Activated CD4-positive, alpha-beta memory T cell treated with anti-CD3 and anti-CD28 coated beads, Interleukin-2, amount 10 ng/mL, durations not matched to agents 7 days and 5 days (primary cell): ENCODE data around the gene RBM24. TPM values are rescaled to one million over a fixed set of nuclear protein-coding genes. Genes with fewer than 3 reads are reported as not detected.

Experiments
- CTCF ChIA-PET: fragments of 350-600 bp; sonication (Branson Sonifier 250); formaldehyde crosslinking; loops from one replicate; lab custom pipeline; 2021; ENCODE audit warnings: antibody characterized with exemption, inconsistent platforms; lab: Charles Lee
- POLR2A ChIA-PET: fragments of 350-600 bp; sonication (Branson Sonifier 250); formaldehyde crosslinking; loops from one replicate; lab custom pipeline; 2021; ENCODE audit warnings: antibody characterized with exemption; lab: Charles Lee
- DNase-seq: peaks from one replicate; pipeline ENCODE4 v3.0.0-alpha.2; 2020
- H3K27ac Mint-ChIP-seq: one replicate; pipeline ENCODE4 v1.8.0; 2021; ENCODE audit warnings: mild to moderate bottlenecking, mixed read lengths
- H3K27me3 Mint-ChIP-seq: one replicate; pipeline ENCODE4 v1.8.0; 2021; ENCODE audit warnings: mixed read lengths
- H3K36me3 Mint-ChIP-seq: one replicate; pipeline ENCODE4 v1.8.0; 2021; ENCODE audit warnings: low read depth, mixed read lengths
- H3K4me1 Mint-ChIP-seq: one replicate; pipeline ENCODE4 v1.8.0; 2021; ENCODE audit warnings: mixed read lengths
- H3K4me3 Mint-ChIP-seq: one replicate; pipeline ENCODE4 v1.8.0; 2021; ENCODE audit warnings: mild to moderate bottlenecking, mixed read lengths
- H3K9me3 Mint-ChIP-seq: one replicate; pipeline ENCODE4 v1.8.0; 2021; ENCODE audit warnings: mixed read lengths
- total RNA-seq, 2 experiments: library from RNA; stranded (reverse); gene quantifications; one replicate each; pipeline ENCODE4 v1.2.3, GENCODE V29; 2021

RBM24 gene
- not detected for total RNA-seq

GRCh38 chr6:17281100-17281496 is at the start of gene RBM24:
TSS of gene RBM24 (plus strand) at chr6:17281361. CDS start at chr6:17281582, 221 bp downstream.
- ChIA-PET POLR2A (no interaction called here), CTCF (no interaction called here)

GRCh38 chr6:17233531-17233930 is 47.6 kb upstream of the RBM24 start:
- Mint-ChIP-seq H3K4me3 (no peak overlapping the region), H3K4me1 (no peaks in the 10 kb centered on the region), H3K27me3 (no peaks in the 10 kb centered on the region), H3K9me3 (no peaks in the 10 kb centered on the region), H3K36me3 (no peaks in the 10 kb centered on the region), H3K27ac (no peak overlapping the region)
- POLR2A ChIA-PET, result interaction anchor here (1.1 kb wide), 1 partner anchor 9 kb away, joined by 3 read pairs; no protein-coding TSS in a partner anchor
- DNase-seq, result no peak
- CTCF ChIA-PET, result no interaction called here

More at GRCh38 chr6:17281100-17281496, at the start of gene RBM24:
- no peaks in the 10 kb centered on the region for H3K36me3 Mint-ChIP-seq
- H3K27me3 Mint-ChIP-seq, result peaks cover 56% of the 10 kb centered on the region
- peaks cover 11% of the 10 kb centered on the region for H3K4me1 Mint-ChIP-seq
- DNase-seq, result peak; percentile 35
- no peaks in the 10 kb centered on the region for H3K9me3 Mint-ChIP-seq
- H3K4me3 Mint-ChIP-seq, result peak within 1 kb of the TSS; percentile 34
- H3K27ac Mint-ChIP-seq, result no peak within 1 kb of the TSS

GRCh38 chr6:17237246-17237645 is 43.9 kb upstream of the RBM24 start:
- H3K27me3 Mint-ChIP-seq, result peaks cover 2% of the 10 kb centered on the region
- DNase-seq, result no peak
- H3K27ac Mint-ChIP-seq, result no peak overlapping the region
- ChIA-PET POLR2A (no interaction called here), CTCF (no interaction called here)
- H3K4me1 Mint-ChIP-seq, result no peaks in the 10 kb centered on the region
- H3K9me3 Mint-ChIP-seq, result no peaks in the 10 kb centered on the region
- no peaks in the 10 kb centered on the region for H3K36me3 Mint-ChIP-seq
- H3K4me3 Mint-ChIP-seq, result no peak overlapping the region

- no peaks in the 10 kb centered on the region for H3K4me1 Mint-ChIP-seq
- H3K27ac Mint-ChIP-seq, result no peak overlapping the region
- ChIA-PET POLR2A (no interaction called here), CTCF (no interaction called here)
- no peak overlapping the region for H3K4me3 Mint-ChIP-seq
- H3K27me3 Mint-ChIP-seq, result peaks cover 4% of the 10 kb centered on the region
- DNase-seq, result no peak
- H3K9me3 Mint-ChIP-seq, result no peaks in the 10 kb centered on the region
- no peaks in the 10 kb centered on the region for H3K36me3 Mint-ChIP-seq
Observed at GRCh38 chr6:17239260-17239659, 41.9 kb upstream of the RBM24 start.

- Mint-ChIP-seq H3K36me3 (no peaks in the 10 kb centered on the region), H3K9me3 (no peaks in the 10 kb centered on the region), H3K4me1 (no peaks in the 10 kb centered on the region), H3K27ac (no peak overlapping the region), H3K4me3 (no peak overlapping the region), H3K27me3 (peaks cover 4% of the 10 kb centered on the region)
- ChIA-PET CTCF (no interaction called here), POLR2A (no interaction called here)
- no peak for DNase-seq
Observed at GRCh38 chr6:17240803-17241500, 40.2 kb upstream of the RBM24 start.

GRCh38 chr6:17242087-17242486 is 39.1 kb upstream of the RBM24 start:
- H3K4me3 Mint-ChIP-seq, result no peak overlapping the region
- H3K27me3 Mint-ChIP-seq, result peaks cover 4% of the 10 kb centered on the region
- no peak for DNase-seq
- no peaks in the 10 kb centered on the region for H3K4me1 Mint-ChIP-seq
- ChIA-PET CTCF (no interaction called here), POLR2A (interaction anchor here (1.0 kb wide), 1 partner anchor 9 kb away, joined by 3 read pairs; no protein-coding TSS in a partner anchor)
- H3K36me3 Mint-ChIP-seq, result no peaks in the 10 kb centered on the region
- no peak overlapping the region for H3K27ac Mint-ChIP-seq
- no peaks in the 10 kb centered on the region for H3K9me3 Mint-ChIP-seq

- no peaks in the 10 kb centered on the region for H3K27me3 Mint-ChIP-seq
Observed at GRCh38 chr6:17250237-17250636, 30.9 kb upstream of the RBM24 start.

GRCh38 chr6:17251953-17252352 is 29.2 kb upstream of the RBM24 start:
- CTCF ChIA-PET, result no interaction called here
- Mint-ChIP-seq H3K27ac (no peak overlapping the region), H3K27me3 (no peaks in the 10 kb centered on the region), H3K4me3 (no peak overlapping the region), H3K9me3 (no peaks in the 10 kb centered on the region), H3K36me3 (no peaks in the 10 kb centered on the region), H3K4me1 (no peaks in the 10 kb centered on the region)
- POLR2A ChIA-PET, result interaction anchor here (0.6 kb wide), 1 partner anchor 102 kb away, joined by 3 read pairs; no protein-coding TSS in a partner anchor
- DNase-seq, result no peak

More at GRCh38 chr6:17250237-17250636, 30.9 kb upstream of the RBM24 start:
- no peaks in the 10 kb centered on the region for H3K4me1 Mint-ChIP-seq
- H3K36me3 Mint-ChIP-seq, result no peaks in the 10 kb centered on the region
- H3K27ac Mint-ChIP-seq, result no peak overlapping the region
- no peaks in the 10 kb centered on the region for H3K9me3 Mint-ChIP-seq
- DNase-seq, result no peak
- ChIA-PET POLR2A (no interaction called here), CTCF (no interaction called here)
- H3K4me3 Mint-ChIP-seq, result no peak overlapping the region

GRCh38 chr6:17258749-17259148 is 22.4 kb upstream of the RBM24 start:
- H3K4me1 Mint-ChIP-seq, result no peaks in the 10 kb centered on the region
- ChIA-PET CTCF (no interaction called here), POLR2A (no interaction called here)
- no peaks in the 10 kb centered on the region for H3K36me3 Mint-ChIP-seq
- no peak overlapping the region for H3K4me3 Mint-ChIP-seq
- no peak overlapping the region for H3K27ac Mint-ChIP-seq
- DNase-seq, result no peak
- H3K27me3 Mint-ChIP-seq, result peaks cover 6% of the 10 kb centered on the region
- H3K9me3 Mint-ChIP-seq, result no peaks in the 10 kb centered on the region

- DNase-seq, result no peak
- POLR2A ChIA-PET, result no interaction called here
- CTCF ChIA-PET, result no interaction called here
- H3K27me3 Mint-ChIP-seq, result no peaks in the 10 kb centered on the region
- H3K4me1 Mint-ChIP-seq, result no peaks in the 10 kb centered on the region
- H3K27ac Mint-ChIP-seq, result no peak overlapping the region
- no peaks in the 10 kb centered on the region for H3K9me3 Mint-ChIP-seq
- no peak overlapping the region for H3K4me3 Mint-ChIP-seq
- H3K36me3 Mint-ChIP-seq, result no peaks in the 10 kb centered on the region
Observed at GRCh38 chr6:17265570-17265969, 15.6 kb upstream of the RBM24 start.

GRCh38 chr6:17267566-17267965 is 13.6 kb upstream of the RBM24 start:
- CTCF ChIA-PET, result no interaction called here
- no peak for DNase-seq
- H3K4me3 Mint-ChIP-seq, result no peak overlapping the region
- H3K36me3 Mint-ChIP-seq, result no peaks in the 10 kb centered on the region
- no peaks in the 10 kb centered on the region for H3K9me3 Mint-ChIP-seq
- POLR2A ChIA-PET, result no interaction called here
- no peaks in the 10 kb centered on the region for H3K4me1 Mint-ChIP-seq
- H3K27ac Mint-ChIP-seq, result no peak overlapping the region
- H3K27me3 Mint-ChIP-seq, result no peaks in the 10 kb centered on the region

GRCh38 chr6:17268114-17268513 is 13.0 kb upstream of the RBM24 start:
- no peak overlapping the region for H3K27ac Mint-ChIP-seq
- H3K4me3 Mint-ChIP-seq, result no peak overlapping the region
- no peaks in the 10 kb centered on the region for H3K9me3 Mint-ChIP-seq
- H3K27me3 Mint-ChIP-seq, result no peaks in the 10 kb centered on the region
- no peaks in the 10 kb centered on the region for H3K36me3 Mint-ChIP-seq
- ChIA-PET POLR2A (no interaction called here), CTCF (no interaction called here)
- no peak for DNase-seq
- no peaks in the 10 kb centered on the region for H3K4me1 Mint-ChIP-seq

GRCh38 chr6:17269840-17270239 is 11.3 kb upstream of the RBM24 start:
- Mint-ChIP-seq H3K36me3 (no peaks in the 10 kb centered on the region), H3K4me3 (no peak overlapping the region), H3K9me3 (no peaks in the 10 kb centered on the region), H3K4me1 (no peaks in the 10 kb centered on the region), H3K27ac (no peak overlapping the region), H3K27me3 (peaks cover 4% of the 10 kb centered on the region)
- no peak for DNase-seq
- ChIA-PET CTCF (no interaction called here), POLR2A (no interaction called here)

GRCh38 chr6:17271628-17272027 is 9.5 kb upstream of the RBM24 start:
- H3K36me3 Mint-ChIP-seq, result no peaks in the 10 kb centered on the region
- DNase-seq, result no peak
- H3K9me3 Mint-ChIP-seq, result no peaks in the 10 kb centered on the region
- H3K4me3 Mint-ChIP-seq, result no peak overlapping the region
- H3K27me3 Mint-ChIP-seq, result peaks cover 5% of the 10 kb centered on the region
- ChIA-PET CTCF (no interaction called here), POLR2A (no interaction called here)
- H3K27ac Mint-ChIP-seq, result no peak overlapping the region
- H3K4me1 Mint-ChIP-seq, result no peaks in the 10 kb centered on the region
